Effector memory CD4-positive, alpha-beta T cell (primary cell): ENCODE data around the gene TMEM221.

Experiments used
- DNase-seq, 3 donors: peaks; one replicate each; pipeline ENCODE4 v3.0.0-alpha.2; 2020
- H3K27ac ChIP-seq: 2 replicates; pipeline ENCODE4 v1.7.0; 2013; ENCODE audit warnings: mild to moderate bottlenecking, low read length, moderate library complexity; ENCODE audit not compliant: insufficient read depth, poor library complexity, severe bottlenecking
- H3K27me3 ChIP-seq: replicated peaks from 2 replicates; pipeline ENCODE4 v1.7.0; 2013; ENCODE audit warnings: mild to moderate bottlenecking, low read length; ENCODE audit not compliant: insufficient read depth, control insufficient read depth, poor library complexity, severe bottlenecking
- H3K36me3 ChIP-seq: 2 replicates; pipeline ENCODE4 v1.7.0; 2013; ENCODE audit warnings: mild to moderate bottlenecking, low read length, moderate library complexity; ENCODE audit not compliant: control insufficient read depth, insufficient read depth
- H3K4me1 ChIP-seq: 2 replicates; pipeline ENCODE4 v1.7.0; 2013; ENCODE audit warnings: low read length, mild to moderate bottlenecking; ENCODE audit not compliant: control insufficient read depth, insufficient read depth, poor library complexity, severe bottlenecking
- H3K4me3 ChIP-seq: 2 replicates; pipeline ENCODE4 v1.7.0; 2013; ENCODE audit warnings: low read length, low read depth, mild to moderate bottlenecking; ENCODE audit not compliant: insufficient read depth, poor library complexity, severe bottlenecking
- H3K9me3 ChIP-seq: 2 replicates; pipeline ENCODE4 v1.7.0; 2013; ENCODE audit warnings: mild to moderate bottlenecking, low read length, moderate library complexity; ENCODE audit not compliant: control insufficient read depth

Gene TMEM221

GRCh38 chr19:17473041-17473440 lies 24.6 kb upstream of the TMEM221 start:
- no peak for DNase-seq
- peaks cover 15% of the 10 kb centered on the region for H3K4me1 ChIP-seq
- no peaks in the 10 kb centered on the region for H3K36me3 ChIP-seq
- H3K27ac ChIP-seq: no peak overlapping the region
- no peaks in the 10 kb centered on the region for H3K9me3 ChIP-seq
- no peak overlapping the region for H3K4me3 ChIP-seq
- no peaks in the 10 kb centered on the region for H3K27me3 ChIP-seq

DNA sequence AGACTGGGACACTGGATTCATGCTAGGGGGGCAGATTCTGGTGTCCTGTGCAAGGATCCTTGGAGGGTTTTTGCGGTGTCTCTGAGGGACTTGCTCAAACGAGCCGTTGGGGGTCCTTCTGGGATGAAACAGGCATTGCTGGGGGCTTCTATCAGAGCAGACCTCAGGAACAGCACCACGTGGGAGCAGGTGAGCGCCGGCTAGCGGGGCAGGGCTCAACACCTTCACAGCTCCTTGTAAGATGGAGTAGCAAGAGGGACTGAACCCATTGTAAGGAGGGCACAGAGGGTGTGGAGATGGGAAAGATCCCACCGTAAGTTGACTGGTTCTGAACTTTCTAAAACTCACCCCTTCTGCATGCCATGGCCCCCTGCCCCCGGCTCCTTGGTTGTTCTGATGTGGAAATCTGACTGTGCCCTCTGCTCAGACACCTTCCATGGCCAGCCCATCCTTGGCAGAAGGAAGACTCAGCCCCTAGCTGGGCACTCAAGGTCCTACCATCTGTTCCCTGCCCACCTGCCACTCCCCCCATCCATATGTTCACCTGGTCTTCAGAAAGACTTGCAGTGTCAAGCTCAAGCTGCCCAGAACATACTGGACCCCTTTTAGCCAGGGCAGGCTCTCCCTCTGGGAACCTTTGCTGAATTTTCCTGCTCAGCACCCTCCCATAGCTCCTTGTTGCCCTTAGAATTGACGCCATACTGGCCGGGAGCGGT lies 23.1 kb upstream of the TMEM221 start:
- no peaks in the 10 kb centered on the region for H3K36me3 ChIP-seq
- no peak overlapping the region for H3K27ac ChIP-seq
- no peaks in the 10 kb centered on the region for H3K27me3 ChIP-seq
- H3K4me1 ChIP-seq: peaks cover 15% of the 10 kb centered on the region
- H3K4me3 ChIP-seq: no peak overlapping the region
- no peaks in the 10 kb centered on the region for H3K9me3 ChIP-seq
- no peak for DNase-seq

- peak within 1 kb of the TSS; percentile 63 for H3K27ac ChIP-seq
- H3K4me3 ChIP-seq: peak within 1 kb of the TSS; percentile 80
- H3K27me3 ChIP-seq: no peaks in the 10 kb centered on the region
- no peaks in the 10 kb centered on the region for H3K36me3 ChIP-seq
- no peaks in the 10 kb centered on the region for H3K9me3 ChIP-seq
- DNase-seq: peak; percentile 87 to 90 (median 87)
- H3K4me1 ChIP-seq: peaks cover 15% of the 10 kb centered on the region
Measured at GRCh38 chr19:17470068-17470841, 21.8 kb upstream of the TMEM221 start, which contains the start of gene SLC27A1. SLC27A1 (plus strand) TSS chr19:17470524; CDS start chr19:17470541, 17 bp downstream.

DNA sequence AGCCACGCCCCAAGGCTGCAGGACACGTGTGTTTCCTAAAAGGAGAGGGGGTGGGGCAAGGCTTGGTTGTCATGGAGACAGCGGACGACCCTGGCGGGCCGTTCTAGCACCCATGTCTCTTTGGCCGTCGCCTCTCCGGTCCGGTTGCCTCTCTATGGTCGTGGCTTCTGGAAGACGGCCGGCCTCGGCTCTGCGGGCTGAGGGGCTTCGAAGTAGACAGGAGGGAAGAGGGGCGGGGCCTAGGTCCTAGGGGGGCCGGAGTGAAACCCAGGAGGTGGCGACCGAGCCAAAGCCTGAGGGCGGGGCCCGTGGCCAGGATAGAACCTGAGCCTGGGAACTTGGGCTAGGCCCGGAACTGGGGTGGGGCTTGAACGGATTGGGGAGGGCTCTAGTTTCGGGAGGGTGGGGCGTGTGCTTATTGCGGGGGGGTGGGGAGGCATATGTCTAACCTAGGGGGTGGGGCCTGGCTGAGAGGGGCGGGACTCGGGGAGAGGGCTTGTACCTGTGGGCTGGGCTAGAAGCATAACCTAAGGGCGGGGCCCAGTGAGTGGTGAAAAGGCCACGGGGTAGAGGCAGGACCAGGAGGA lies 21.1 kb upstream of the TMEM221 start:
- peak overlapping the region; percentile 63 for H3K27ac ChIP-seq
- peak overlapping the region; percentile 80 for H3K4me3 ChIP-seq
- no peaks in the 10 kb centered on the region for H3K36me3 ChIP-seq
- H3K9me3 ChIP-seq: no peaks in the 10 kb centered on the region
- no peaks in the 10 kb centered on the region for H3K27me3 ChIP-seq
- DNase-seq: peak; percentile 89 to 95 (median 94)
- peaks cover 15% of the 10 kb centered on the region for H3K4me1 ChIP-seq

DNA sequence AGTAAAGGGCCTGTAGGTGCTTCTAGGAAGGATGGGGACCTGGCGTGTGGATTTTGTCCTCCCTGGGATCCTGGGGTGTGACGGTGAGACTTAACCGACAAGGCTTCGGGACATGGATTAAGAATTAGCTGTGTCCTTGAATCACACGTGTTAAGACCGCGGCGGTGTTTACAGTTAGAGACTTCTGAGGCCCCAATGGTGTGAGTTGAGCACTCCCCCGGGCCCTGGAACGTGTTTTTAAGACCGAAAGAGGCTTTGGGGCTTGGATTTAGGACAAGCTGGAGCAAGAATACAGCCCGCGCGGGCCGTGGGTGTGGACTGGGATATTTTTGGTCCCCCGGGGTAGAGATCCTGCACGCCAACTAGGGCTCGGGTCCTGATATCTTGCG lies 20.6 kb upstream of the TMEM221 start:
- no peaks in the 10 kb centered on the region for H3K9me3 ChIP-seq
- no peaks in the 10 kb centered on the region for H3K27me3 ChIP-seq
- peaks cover 15% of the 10 kb centered on the region for H3K4me1 ChIP-seq
- DNase-seq: no peak
- peak overlapping the region; percentile 80 for H3K4me3 ChIP-seq
- H3K27ac ChIP-seq: peak overlapping the region; percentile 63
- no peaks in the 10 kb centered on the region for H3K36me3 ChIP-seq

DNA sequence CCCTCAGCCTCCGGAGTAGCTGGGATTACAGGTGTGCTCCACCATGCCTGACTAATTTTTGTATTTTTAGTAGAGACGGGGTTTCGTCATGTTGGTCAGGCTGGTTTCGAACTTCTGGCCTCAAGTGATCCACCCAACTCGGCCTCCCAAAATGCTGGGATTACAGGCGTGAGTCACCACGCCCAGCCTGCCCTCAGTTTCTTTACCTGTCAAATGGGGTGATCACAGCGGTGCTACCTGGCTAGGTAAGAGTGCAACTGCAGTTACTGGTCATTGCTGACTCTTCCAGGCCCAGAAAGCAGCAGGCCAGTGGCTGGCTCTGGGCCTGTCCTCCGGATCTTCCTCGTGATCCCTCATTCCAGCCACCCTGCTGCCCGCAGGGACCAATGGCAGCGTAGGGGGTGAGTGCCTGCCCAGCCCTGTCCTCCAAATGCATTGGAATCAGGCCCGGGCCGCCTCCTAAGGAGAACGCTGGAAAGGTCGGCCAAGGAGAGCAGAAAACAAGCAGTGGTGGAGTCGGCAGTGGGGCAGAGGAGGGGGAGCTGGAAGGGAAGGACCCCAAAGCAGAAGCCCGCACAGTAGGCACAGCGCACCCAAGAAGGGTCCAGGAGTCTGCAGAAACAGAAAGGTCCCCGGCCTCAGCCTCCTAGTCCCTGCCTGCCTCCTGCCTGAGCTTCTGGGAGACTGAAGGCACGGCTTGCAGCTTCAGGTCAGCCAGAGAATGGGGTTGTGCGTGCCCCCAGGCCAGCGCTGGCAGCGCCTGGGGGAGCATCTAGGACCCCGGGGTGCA lies 20.0 kb upstream of the TMEM221 start:
- Histone ChIP-seq H3K27me3 (no peaks in the 10 kb centered on the region), H3K4me3 (no peak overlapping the region), H3K36me3 (no peaks in the 10 kb centered on the region), H3K4me1 (peaks cover 15% of the 10 kb centered on the region), H3K27ac (peak overlapping the region; percentile 63), H3K9me3 (no peaks in the 10 kb centered on the region)
- DNase-seq: no peak

- Histone ChIP-seq H3K4me1 (peaks cover 15% of the 10 kb centered on the region), H3K4me3 (no peak overlapping the region), H3K27ac (no peak overlapping the region), H3K27me3 (no peaks in the 10 kb centered on the region), H3K9me3 (no peaks in the 10 kb centered on the region), H3K36me3 (no peaks in the 10 kb centered on the region)
- no peak for DNase-seq
Measured at GRCh38 chr19:17467471-17468301, 19.2 kb upstream of the TMEM221 start.

DNA sequence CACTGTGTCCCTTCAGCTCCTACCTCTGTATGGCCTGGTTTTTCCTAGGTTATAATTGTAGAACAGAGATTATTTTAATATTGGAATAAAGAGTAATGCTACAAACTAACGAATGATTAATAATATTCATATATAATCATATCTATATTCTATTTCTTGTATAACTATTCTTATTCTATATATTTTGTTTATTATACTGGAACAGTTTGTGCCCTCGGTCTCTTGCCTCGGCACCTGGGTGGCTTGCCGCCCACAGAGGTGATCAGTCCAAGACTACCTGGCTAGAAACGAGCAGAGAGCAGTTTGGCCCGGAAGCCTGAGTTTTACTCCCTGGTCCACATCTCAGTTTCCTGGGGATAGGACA lies 18.0 kb upstream of the TMEM221 start:
- DNase-seq: no peak
- Histone ChIP-seq H3K9me3 (no peaks in the 10 kb centered on the region), H3K27ac (no peak overlapping the region), H3K4me3 (no peak overlapping the region), H3K27me3 (no peaks in the 10 kb centered on the region), H3K4me1 (peaks cover 15% of the 10 kb centered on the region), H3K36me3 (no peaks in the 10 kb centered on the region)
